Measurements from ENCODE around the gene HEPACAM2. TPM values are rescaled to one million over a fixed set of nuclear protein-coding genes. Genes with fewer than 3 reads are reported as not detected.

HEPACAM2 gene
- total RNA-seq, 1 experiment from 2014 or later = 0.30 TPM

DNA sequence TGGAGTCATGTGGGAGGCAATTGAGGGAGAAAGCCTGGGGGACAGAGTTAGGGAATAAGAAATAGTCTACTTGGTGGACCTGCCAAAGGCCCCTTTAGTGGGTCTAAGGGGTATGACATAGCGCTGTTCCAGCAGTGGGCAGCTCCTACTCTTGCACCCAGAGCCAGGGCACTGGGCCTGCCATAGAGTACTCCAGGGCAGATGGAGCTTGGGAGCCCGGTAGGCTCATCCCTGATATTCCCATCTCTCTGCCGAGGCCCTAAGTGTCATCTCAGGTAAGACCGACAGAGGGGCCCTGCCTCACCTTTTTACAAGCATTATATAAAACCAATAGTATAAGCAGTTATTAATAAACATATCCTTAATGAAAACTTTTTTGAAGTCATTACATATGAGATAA, 87.7 kb downstream of the HEPACAM2 start:
- Histone ChIP-seq H3K9me2 (replicated peaks; ENCODE audit: insufficient read depth, low read length) (0 out of 2 replicates have a peak, but pooled peaks cover 3% of the 10 kb centered on the region), H3K9ac (ENCODE audit: low read length) (no peak overlapping the region), H4K20me1 (ENCODE audit: insufficient read depth, low read depth, low read length) (no peaks in the 10 kb centered on the region), H3K9me3 (ENCODE audit: low read length) (no peaks in the 10 kb centered on the region), H2AFZ (ENCODE audit: low read length) (no peak overlapping the region), H3K79me2 (ENCODE audit: low read length) (no peaks in the 10 kb centered on the region), H3K27me3 (ENCODE audit: low read length) (no peaks in the 10 kb centered on the region), H3K4me1 (ENCODE audit: low read length) (no peaks in the 10 kb centered on the region), H3K4me2 (ENCODE audit: low read depth, low read length, poor library complexity, severe bottlenecking) (no peak overlapping the region), H3K27ac (ENCODE audit: low read length) (no peak overlapping the region), H3K4me3 (ENCODE audit: low read length) (no peak overlapping the region), H3K36me3 (ENCODE audit: insufficient read depth, low read length) (peaks cover 8% of the 10 kb centered on the region; the same call in 1 of the 2 replicates)
- DNase-seq = no peak

Other genes starting within 250 kb of the HEPACAM2 start
- 16.9 and 28.8 TPM in 2 replicates for gene SAMD9, start 108.5 kb downstream of the HEPACAM2 start, total RNA-seq (2014; rRNA removed; shearing (Covaris generic); ENCODE audit: low replicate concordance)
- 14.8 and 26.4 TPM in 2 replicates for gene SAMD9L, start 78.1 kb downstream of the HEPACAM2 start, total RNA-seq (2014; rRNA removed; shearing (Covaris generic); ENCODE audit: low replicate concordance)
- 6.3 and 21.1 TPM in 2 replicates for gene VPS50, start 5.9 kb upstream of the HEPACAM2 start, total RNA-seq (2014; rRNA removed; shearing (Covaris generic); ENCODE audit: low replicate concordance)